Measurements from ENCODE around the gene SIRPD. TPM values are rescaled to one million over a fixed set of nuclear protein-coding genes. Genes with fewer than 3 reads are reported as not detected.

Gene SIRPD
- total and polyA plus RNA-seq, 2 of the 13 experiments (the other 11 are each of a cell fraction or from before 2014, with no cell fraction given) = not detected

DNA sequence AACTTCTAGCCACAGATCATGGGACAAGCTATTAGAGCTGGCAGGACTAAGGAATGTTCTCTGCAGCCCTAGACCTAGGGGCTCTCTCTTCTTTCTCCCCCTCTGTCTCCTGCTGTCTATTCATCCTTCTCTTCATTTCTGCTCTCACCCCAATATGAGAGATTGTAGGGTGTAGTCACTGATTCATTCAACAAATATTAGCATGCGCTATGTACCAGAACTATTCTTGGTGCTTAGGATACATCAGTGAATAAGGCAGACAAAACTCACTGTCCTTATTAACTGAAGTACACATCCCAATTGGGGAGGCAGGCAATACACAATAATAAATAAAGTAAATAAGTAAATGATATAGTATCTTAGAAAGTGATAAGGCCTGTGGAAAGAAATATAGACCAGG lies 51.6 kb downstream of the SIRPD start:
- Histone ChIP-seq H3K79me2 (ENCODE audit: insufficient read depth, low read length) (no peaks in the 10 kb centered on the region), H3K4me1 (ENCODE audit: insufficient read depth, low read length) (no peaks in the 10 kb centered on the region), H3K27ac (ENCODE audit: extremely low read length, insufficient read depth, low read length) (no peak overlapping the region), H3K9me3 (ENCODE audit: low read length) (no peaks in the 10 kb centered on the region), H3K36me3 (replicated peaks in 1 of 2; ENCODE audit: control insufficient read depth in 1 of 2, insufficient read depth in 2 of 2, low read length in 2 of 2) (no peaks in the 10 kb centered on the region), H3K4me2 (ENCODE audit: low read depth, low read length) (no peak overlapping the region), H3K9ac (ENCODE audit: insufficient read depth, low read depth, low read length) (no peak overlapping the region), H4K20me1 (ENCODE audit: insufficient read depth, low read length) (no peaks in the 10 kb centered on the region), H2AFZ (ENCODE audit: low read length) (no peak overlapping the region), H3K4me3 (replicated peaks in 1 of 3; ENCODE audit: insufficient read depth in 1 of 3, low read depth in 2 of 3, low read length in 3 of 3) (no peak overlapping the region), H3K27me3 (ENCODE audit: control insufficient read depth in 1 of 2, insufficient read depth in 2 of 2, low read length in 2 of 2) (peaks cover 0 to 4% of the 10 kb centered on the region in 2 experiments; a peak in 3 of 5 replicates)
- intact Hi-C loops (cut with micrococcal nuclease; ENCODE audit: unreplicated experiment) (no loop called here), in situ Hi-C loops (cut with HindIII; ENCODE audit: extremely low pct_ligation_motif_present, low pct_unique_long_range_greater_than_20kb) (no loop called here)
- CTCF ChIA-PET (ENCODE audit: low intra/inter-chr PET ratio, low total read pairs) = no interaction called here
- WGBS (ENCODE audit: low lambda C conversion rate) = 5% methylated on average over 1 of the region's 1 CpG
- POLR2A ChIA-PET = no interaction called here
- BruUV-seq (replicated peaks) = no TSS peak
- DNase-seq (ENCODE audit: low spot score) (no peak), ATAC-seq (no peak), FAIRE-seq (no peak)
- TF ChIP-seq ZKSCAN8 (CRISPR knock-in tag; IDR thresholded peaks at IDR 0.05; ENCODE audit: borderline replicate concordance) (no peak), ZNF790 (CRISPR knock-in tag; IDR thresholded peaks at IDR 0.05; ENCODE audit: borderline replicate concordance) (no peak), SIX4 (CRISPR knock-in tag; IDR thresholded peaks at IDR 0.05) (no peak), TCF7L2 (IDR thresholded peaks at IDR 0.05; ENCODE audit: low read depth, low read length) (no peak), HDAC1 (CRISPR knock-in tag; IDR thresholded peaks at IDR 0.05) (no peak), KDM4B (CRISPR knock-in tag; IDR thresholded peaks at IDR 0.05) (no peak), ZNF709 (CRISPR knock-in tag; IDR thresholded peaks at IDR 0.05) (no peak), ZFP37 (CRISPR knock-in tag; IDR thresholded peaks at IDR 0.05; ENCODE audit: borderline replicate concordance) (no peak), SMARCE1 (IDR thresholded peaks at IDR 0.05; ENCODE audit: borderline replicate concordance) (no peak), ZNF891 (CRISPR knock-in tag; IDR thresholded peaks at IDR 0.05) (no peak), ZNF383 (CRISPR knock-in tag; IDR thresholded peaks at IDR 0.05; ENCODE audit: borderline replicate concordance) (no peak), ZNF556 (CRISPR knock-in tag; IDR thresholded peaks at IDR 0.05; ENCODE audit: borderline replicate concordance) (no peak)
- TF ChIP-seq, protein P1, sequence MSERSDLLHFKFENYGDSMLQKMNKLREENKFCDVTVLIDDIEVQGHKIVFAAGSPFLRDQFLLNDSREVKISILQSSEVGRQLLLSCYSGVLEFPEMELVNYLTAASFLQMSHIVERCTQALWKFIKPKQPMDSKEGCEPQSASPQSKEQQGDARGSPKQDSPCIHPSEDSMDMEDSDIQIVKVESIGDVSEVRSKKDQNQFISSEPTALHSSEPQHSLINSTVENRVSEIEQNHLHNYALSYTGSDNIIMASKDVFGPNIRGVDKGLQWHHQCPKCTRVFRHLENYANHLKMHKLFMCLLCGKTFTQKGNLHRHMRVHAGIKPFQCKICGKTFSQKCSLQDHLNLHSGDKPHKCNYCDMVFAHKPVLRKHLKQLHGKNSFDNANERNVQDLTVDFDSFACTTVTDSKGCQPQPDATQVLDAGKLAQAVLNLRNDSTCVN (CRISPR knock-in tag; IDR thresholded peaks at IDR 0.05; ENCODE audit: borderline replicate concordance) = no peak
- TF ChIP-seq, protein P2, sequence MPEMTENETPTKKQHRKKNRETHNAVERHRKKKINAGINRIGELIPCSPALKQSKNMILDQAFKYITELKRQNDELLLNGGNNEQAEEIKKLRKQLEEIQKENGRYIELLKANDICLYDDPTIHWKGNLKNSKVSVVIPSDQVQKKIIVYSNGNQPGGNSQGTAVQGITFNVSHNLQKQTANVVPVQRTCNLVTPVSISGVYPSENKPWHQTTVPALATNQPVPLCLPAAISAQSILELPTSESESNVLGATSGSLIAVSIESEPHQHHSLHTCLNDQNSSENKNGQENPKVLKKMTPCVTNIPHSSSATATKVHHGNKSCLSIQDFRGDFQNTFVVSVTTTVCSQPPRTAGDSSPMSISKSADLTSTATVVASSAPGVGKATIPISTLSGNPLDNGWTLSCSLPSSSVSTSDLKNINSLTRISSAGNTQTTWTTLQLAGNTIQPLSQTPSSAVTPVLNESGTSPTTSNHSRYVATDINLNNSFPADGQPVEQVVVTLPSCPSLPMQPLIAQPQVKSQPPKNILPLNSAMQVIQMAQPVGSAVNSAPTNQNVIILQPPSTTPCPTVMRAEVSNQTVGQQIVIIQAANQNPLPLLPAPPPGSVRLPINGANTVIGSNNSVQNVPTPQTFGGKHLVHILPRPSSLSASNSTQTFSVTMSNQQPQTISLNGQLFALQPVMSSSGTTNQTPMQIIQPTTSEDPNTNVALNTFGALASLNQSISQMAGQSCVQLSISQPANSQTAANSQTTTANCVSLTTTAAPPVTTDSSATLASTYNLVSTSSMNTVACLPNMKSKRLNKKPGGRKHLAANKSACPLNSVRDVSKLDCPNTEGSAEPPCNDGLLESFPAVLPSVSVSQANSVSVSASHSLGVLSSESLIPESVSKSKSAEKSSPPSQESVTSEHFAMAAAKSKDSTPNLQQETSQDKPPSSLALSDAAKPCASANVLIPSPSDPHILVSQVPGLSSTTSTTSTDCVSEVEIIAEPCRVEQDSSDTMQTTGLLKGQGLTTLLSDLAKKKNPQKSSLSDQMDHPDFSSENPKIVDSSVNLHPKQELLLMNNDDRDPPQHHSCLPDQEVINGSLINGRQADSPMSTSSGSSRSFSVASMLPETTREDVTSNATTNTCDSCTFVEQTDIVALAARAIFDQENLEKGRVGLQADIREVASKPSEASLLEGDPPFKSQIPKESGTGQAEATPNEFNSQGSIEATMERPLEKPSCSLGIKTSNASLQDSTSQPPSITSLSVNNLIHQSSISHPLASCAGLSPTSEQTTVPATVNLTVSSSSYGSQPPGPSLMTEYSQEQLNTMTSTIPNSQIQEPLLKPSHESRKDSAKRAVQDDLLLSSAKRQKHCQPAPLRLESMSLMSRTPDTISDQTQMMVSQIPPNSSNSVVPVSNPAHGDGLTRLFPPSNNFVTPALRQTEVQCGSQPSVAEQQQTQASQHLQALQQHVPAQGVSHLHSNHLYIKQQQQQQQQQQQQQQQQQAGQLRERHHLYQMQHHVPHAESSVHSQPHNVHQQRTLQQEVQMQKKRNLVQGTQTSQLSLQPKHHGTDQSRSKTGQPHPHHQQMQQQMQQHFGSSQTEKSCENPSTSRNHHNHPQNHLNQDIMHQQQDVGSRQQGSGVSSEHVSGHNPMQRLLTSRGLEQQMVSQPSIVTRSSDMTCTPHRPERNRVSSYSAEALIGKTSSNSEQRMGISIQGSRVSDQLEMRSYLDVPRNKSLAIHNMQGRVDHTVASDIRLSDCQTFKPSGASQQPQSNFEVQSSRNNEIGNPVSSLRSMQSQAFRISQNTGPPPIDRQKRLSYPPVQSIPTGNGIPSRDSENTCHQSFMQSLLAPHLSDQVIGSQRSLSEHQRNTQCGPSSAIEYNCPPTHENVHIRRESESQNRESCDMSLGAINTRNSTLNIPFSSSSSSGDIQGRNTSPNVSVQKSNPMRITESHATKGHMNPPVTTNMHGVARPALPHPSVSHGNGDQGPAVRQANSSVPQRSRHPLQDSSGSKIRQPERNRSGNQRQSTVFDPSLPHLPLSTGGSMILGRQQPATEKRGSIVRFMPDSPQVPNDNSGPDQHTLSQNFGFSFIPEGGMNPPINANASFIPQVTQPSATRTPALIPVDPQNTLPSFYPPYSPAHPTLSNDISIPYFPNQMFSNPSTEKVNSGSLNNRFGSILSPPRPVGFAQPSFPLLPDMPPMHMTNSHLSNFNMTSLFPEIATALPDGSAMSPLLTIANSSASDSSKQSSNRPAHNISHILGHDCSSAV (CRISPR knock-in tag; IDR thresholded peaks at IDR 0.05; ENCODE audit: borderline replicate concordance) = no peak
